K562 (cell line): ENCODE data around the gene RNF31. TPM values are rescaled to one million over a fixed set of nuclear protein-coding genes. Genes with fewer than 3 reads are reported as not detected.

ENCODE experiments used
- ATAC-seq: fragments of 200-7000 bp; cut with Tn5 transposase; 3 replicates; pipeline ENCODE4 v1.9.1; 2020; ENCODE audit warnings: moderate library complexity
- BruUV-seq: library from RNA; stranded (reverse); fragments of 400-500 nt; replicated peaks from 2 replicates; lab custom pipeline; 2021; lab: Mats Ljungman, UMichigan
- CTCF ChIA-PET: fragments of 300-600 bp; formaldehyde crosslinking; extraction: SDS; loops from one replicate; lab custom pipeline; 2021; ENCODE audit warnings: low intra/inter-chr PET ratio; lab: Yijun Ruan, JAX
- POLR2A ChIA-PET: fragments of 300-600, 350-650 bp; sonication (Branson Sonifier 250); formaldehyde crosslinking; extraction: SDS; loops from one replicate; lab custom pipeline; 2021; ENCODE audit warnings: antibody characterized with exemption, inconsistent platforms; lab: Yijun Ruan, JAX
- DNase-seq, 4 experiments: peaks; one replicate each; pipeline versions ENCODE4 v3.0.0 to v3.0.0-alpha.2; 2011 to 2018; ENCODE audit warnings: low spot score in 3 of 4, mixed read lengths in 3 of 4; ENCODE audit errors: extremely low read depth in 1 of 4
- FAIRE-seq: peaks from 2 replicates; lab custom pipeline; 2011; peaks lifted over from hg19 to GRCh38; lab: Jason Lieb, UNC
- H2AFZ ChIP-seq: 2 replicates; pipeline ENCODE4 v1.6.0; 2011; ENCODE audit warnings: low read depth, low read length, control low read depth, inconsistent platforms
- H3K27ac ChIP-seq: fragments of 200-600 bp; 3 replicates; pipeline ENCODE4 v1.8.0; 2011; ENCODE audit warnings: low read depth, mild to moderate bottlenecking, control low read depth, inconsistent platforms, low read length, moderate library complexity, mixed read lengths; ENCODE audit errors: extremely low read depth
- H3K27me3 ChIP-seq, 2 experiments: fragments of 300-600 bp in 1 of 2; 2 replicates in 1 of 2; 3 replicates in 1 of 2; pipeline versions ENCODE4 v1.6.0 to v1.8.0; 2011; ENCODE audit warnings: inconsistent platforms in 2 of 2, low read length in 2 of 2, mild to moderate bottlenecking in 1 of 2, mixed read lengths in 1 of 2, moderate library complexity in 1 of 2; ENCODE audit not compliant: control insufficient read depth in 2 of 2, insufficient read depth in 2 of 2
- H3K36me3 ChIP-seq: fragments of 300-600 bp; 3 replicates; pipeline ENCODE4 v1.8.0; 2011; ENCODE audit warnings: mild to moderate bottlenecking, low read length, inconsistent platforms; ENCODE audit not compliant: control insufficient read depth, insufficient read depth
- H3K4me1 ChIP-seq, 2 experiments: fragments of 200-600 bp in 1 of 2; replicated peaks in 1 of 2; 2 replicates in 1 of 2; 3 replicates in 1 of 2; pipeline versions ENCODE4 v1.5.1 to v1.8.0; 2011; ENCODE audit warnings: inconsistent platforms in 2 of 2, low read length in 2 of 2, mild to moderate bottlenecking in 1 of 2, mixed read lengths in 1 of 2, moderate library complexity in 1 of 2; ENCODE audit not compliant: control insufficient read depth in 2 of 2, insufficient read depth in 2 of 2
- H3K4me2 ChIP-seq: 2 replicates; pipeline ENCODE4 v1.6.1; 2011; ENCODE audit warnings: low read length, control low read depth, inconsistent platforms, mixed read lengths; ENCODE audit not compliant: insufficient read depth
- H3K4me3 ChIP-seq: fragments of 200-600 bp; sonication (generic), shearing (Covaris generic); 2 replicates; pipeline ENCODE4 v1.5.1; 2016; ENCODE audit warnings: control low read depth, inconsistent platforms
- H3K79me2 ChIP-seq: fragments of 200-600 bp; 3 replicates; pipeline ENCODE4 v1.8.0; 2011; ENCODE audit warnings: low read length, inconsistent platforms; ENCODE audit not compliant: control insufficient read depth, insufficient read depth
- H3K9ac ChIP-seq, 2 experiments: 2 replicates each; pipeline versions ENCODE4 v1.6.0 to v1.6.1; 2011; ENCODE audit warnings: low read depth in 2 of 2, low read length in 2 of 2, control low read depth in 1 of 2, inconsistent platforms in 1 of 2, mild to moderate bottlenecking in 1 of 2, mixed read lengths in 1 of 2; ENCODE audit not compliant: insufficient read depth in 1 of 2
- H3K9me1 ChIP-seq: one replicate; pipeline ENCODE4 v1.6.0; 2011; ENCODE audit warnings: inconsistent platforms, mild to moderate bottlenecking, low read length, moderate library complexity; ENCODE audit not compliant: control insufficient read depth, insufficient read depth
- H3K9me3 ChIP-seq: replicated peaks from 2 replicates; pipeline ENCODE4 v1.5.1; 2011; ENCODE audit warnings: low read depth, low read length, inconsistent platforms; ENCODE audit not compliant: control insufficient read depth, insufficient read depth
- H4K20me1 ChIP-seq: replicated peaks from 2 replicates; pipeline ENCODE4 v1.6.1; 2011; ENCODE audit warnings: low read length, inconsistent platforms, mixed read lengths; ENCODE audit not compliant: control insufficient read depth, insufficient read depth
- BCLAF1 ChIP-seq, 2 experiments: fragments of 450-650 bp in 1 of 2; IDR thresholded peaks; 2 replicates each; pipeline ENCODE4 v1.6.1; 2011 to 2017; ENCODE audit warnings: low read depth in 2 of 2, antibody characterized with exemption in 1 of 2, borderline replicate concordance in 1 of 2, low read length in 1 of 2, mild to moderate bottlenecking in 1 of 2, mixed read lengths in 1 of 2; ENCODE audit not compliant: control insufficient read depth in 1 of 2
- BCOR ChIP-seq: fragments of 450-650 bp; IDR thresholded peaks from 2 replicates; pipeline ENCODE4 v1.6.1; 2016
- EWSR1 ChIP-seq: fragments of 450-650 bp; IDR thresholded peaks from 2 replicates; pipeline ENCODE4 v1.6.1; 2018; ENCODE audit warnings: borderline replicate concordance, mild to moderate bottlenecking, low read depth, moderate library complexity; ENCODE audit not compliant: partially characterized antibody
- HEY1 ChIP-seq: fragments of 250-450 bp; sonication (Bioruptor Pico); IDR thresholded peaks from 2 replicates; pipeline ENCODE4 v1.5.0; 2020; ENCODE audit warnings: mild to moderate bottlenecking, moderate library complexity, borderline replicate concordance
- HMGXB4 ChIP-seq: sonication (generic); formaldehyde crosslinking; IDR thresholded peaks from 2 replicates; pipeline ENCODE4 v1.8.1; 2023; ENCODE audit warnings: mild to moderate bottlenecking, missing genetic modification reagents
- LEF1 ChIP-seq: fragments of 450-650 bp; IDR thresholded peaks from 2 replicates; pipeline ENCODE4 v1.6.1; 2016; ENCODE audit warnings: mild to moderate bottlenecking
- MBD1 ChIP-seq: fragments of 250-450 bp; sonication (Bioruptor Pico); IDR thresholded peaks from 2 replicates; pipeline ENCODE4 v1.8.0; 2022; ENCODE audit warnings: inconsistent platforms
- NRF1 ChIP-seq, 2 experiments: fragments of 450-650 bp; IDR thresholded peaks in 1 of 2; conservative IDR thresholded peaks in 1 of 2; 2 replicates each; pipeline ENCODE4 v1.6.1; 2014; ENCODE audit warnings: mild to moderate bottlenecking in 2 of 2
- TRIM25 ChIP-seq: fragments of 450-650 bp; IDR thresholded peaks from 2 replicates; pipeline ENCODE4 v1.7.0; 2016; ENCODE audit warnings: borderline replicate concordance
- ZEB2 ChIP-seq: fragments of 450-650 bp; IDR thresholded peaks from 2 replicates; pipeline ENCODE4 v1.6.1; 2016
- ZNF280B ChIP-seq: fragments of 250-450 bp; sonication (Bioruptor Pico); IDR thresholded peaks from 2 replicates; pipeline ENCODE4 v1.5.1; 2021; ENCODE audit warnings: mild to moderate bottlenecking
- ZNF408 ChIP-seq: fragments of 250-450 bp; sonication (Bioruptor Pico); IDR thresholded peaks from 2 replicates; pipeline ENCODE4 v1.4.0; 2020; ENCODE audit warnings: low read depth, mild to moderate bottlenecking, moderate library complexity
- whole genome bisulfite sequencing: fragments of 100-300 bp; shearing (Covaris generic); methylation state at CpG from one replicate; pipeline ENCODE4 v1.1.6; 2016; ENCODE audit warnings: low coverage, mixed read lengths; ENCODE audit not compliant: insufficient coverage; ENCODE audit errors: missing lambda C conversion rate; 5-methylcytosine and 5-hydroxymethylcytosine counted together
- in situ Hi-C: fragments of 300-500 bp; cut with MboI; formaldehyde crosslinking; loops from 4 replicates; pipeline ENCODE4 v1.15.0; 2018; ENCODE audit warnings: inconsistent platforms, mixed read lengths
- intact Hi-C: fragments of 100-400 bp; cut with micrococcal nuclease; formaldehyde crosslinking; loops from 2 replicates; pipeline ENCODE4 v1.14.2; 2022
- polyA plus RNA-seq, 8 experiments: library from polyadenylated mRNA; depleted of rRNA in 4 of 8; stranded (reverse) in 5 of 8; unstranded in 3 of 8; fragments of >200 nt; fragmentation: Nextera tagmentation in 2 of 8; fragmentation: Illumina TruSeq in 1 of 8; extraction: Ambion mirVana in 2 of 8; extraction: Trizol in 1 of 8; gene quantifications; 2 replicates each; pipeline versions ENCODE4 v1.2.1 to v1.2.3, GENCODE V29; 2011 to 2014; ENCODE audit warnings: inconsistent platforms in 1 of 8, missing spikeins in 1 of 8
- total RNA-seq, 7 experiments: library from RNA; depleted of rRNA in 6 of 7; stranded (reverse); fragments of >200 nt in 6 of 7; fragmentation: Illumina TruSeq in 2 of 7; extraction: Trizol in 2 of 7; gene quantifications; 2 replicates each; pipeline versions ENCODE4 v1.2.1 to v1.2.3, GENCODE V29; 2011 to 2021; ENCODE audit warnings: low replicate concordance in 1 of 7

Gene RNF31
- total and polyA plus RNA-seq, 9 of the 15 experiments (the other 6 are each of a cell fraction or from before 2014, with no cell fraction given), result 3.1 to 47.6 (median 19.1) TPM

GRCh38 chr14:24135584-24135833 lies 11.8 kb upstream of the RNF31 start:
- Histone ChIP-seq H3K36me3 (peaks cover 24% of the 10 kb centered on the region), H3K27ac (peak overlapping the region; percentile 30; the same call in 2 of the 3 replicates), H3K27me3 (no peaks in the 10 kb centered on the region), H3K4me2 (peak overlapping the region; percentile 84), H2AFZ (peak overlapping the region; percentile 87), H3K9me1 (no peaks in the 10 kb centered on the region), H3K9me3 (no peaks in the 10 kb centered on the region), H3K4me3 (peak overlapping the region; percentile 92), H3K9ac (peak overlapping the region; percentile 53 to 90), H3K4me1 (peaks cover 7 to 29% of the 10 kb centered on the region in 2 experiments; a peak in 4 of 5 replicates), H4K20me1 (no peaks in the 10 kb centered on the region; the same call in 1 of the 2 replicates), H3K79me2 (peaks cover 12% of the 10 kb centered on the region)
- no peak for ATAC-seq
- no peak for DNase-seq
- BruUV-seq, result no TSS peak
- no peak for FAIRE-seq
- intact Hi-C loops, result no loop called here
- 19% methylated on average over 7 of the region's 9 CpGs for WGBS
- ChIA-PET CTCF (no interaction called here), POLR2A (interaction anchor here (0.8 to 1.6 kb wide), 5 partner anchors 10 to 41 kb away, joined by 3 to 15 read pairs (median 4); partner anchors contain the start of genes DCAF11, NRL and PCK2)
- in situ Hi-C loops, result no loop called here
- TF ChIP-seq ZNF408 (no peak), HMGXB4 (no peak), ZNF280B (no peak), ZEB2 (0 out of 2 replicates have a peak, but pooled peaks have one; percentile 38), LEF1 (no peak), EWSR1 (no peak), BCOR (0 out of 2 replicates have a peak, but pooled peaks have one; percentile 4), BCLAF1 (IDR thresholded peaks at IDR 0.05; ENCODE audit: borderline replicate concordance in 1 of 2, control insufficient read depth in 1 of 2, low read depth in 2 of 2, low read length in 1 of 2) (no peak), TRIM25 (no peak), MBD1 (CRISPR knock-in tag) (no peak), HEY1 (no peak), NRF1 (conservative IDR thresholded peaks at IDR 0.05 in 1 of 2, IDR thresholded peaks at IDR 0.05 in 1 of 2) (no peak)
